ENCODE results near the gene PIH1D2. TPM values are rescaled to one million over a fixed set of nuclear protein-coding genes. Genes with fewer than 3 reads are reported as not detected.

PIH1D2 gene
- total RNA-seq, 4 donors from 2014 or later: 0.29 to 5.5 (median 1.6) TPM

DNA sequence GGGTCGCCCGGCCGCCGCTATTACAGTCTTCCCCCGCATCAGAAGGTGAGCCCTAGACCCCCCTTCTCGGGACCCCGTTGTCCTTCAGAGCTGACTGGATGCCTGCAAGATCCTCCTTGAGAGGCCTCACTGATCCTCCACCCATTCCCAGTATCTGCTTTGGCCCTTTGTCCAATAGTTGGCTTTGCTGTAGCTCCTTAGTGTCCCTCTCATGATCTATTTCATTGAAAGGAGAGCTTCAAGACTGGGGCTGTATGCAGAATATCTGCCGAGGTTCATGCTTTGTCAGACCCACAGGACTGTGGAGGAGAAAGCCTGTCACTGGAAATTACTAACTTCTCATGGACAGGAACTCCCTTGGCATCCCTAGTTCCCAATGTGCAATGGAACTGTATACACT, 48.1 kb downstream of the PIH1D2 start:
- H3K4me3 ChIP-seq: peak overlapping the region; percentile 72 to 73
- H3K4me1 ChIP-seq: no peaks in the 10 kb centered on the region
- DNase-seq: no peak
- no peaks in the 10 kb centered on the region for H3K27me3 ChIP-seq
- no peaks in the 10 kb centered on the region for H3K9me3 ChIP-seq
- intact Hi-C loops (cut with DNase I; ENCODE audit: low total_unique reads): no loop called here
- TF ChIP-seq, protein P1, sequence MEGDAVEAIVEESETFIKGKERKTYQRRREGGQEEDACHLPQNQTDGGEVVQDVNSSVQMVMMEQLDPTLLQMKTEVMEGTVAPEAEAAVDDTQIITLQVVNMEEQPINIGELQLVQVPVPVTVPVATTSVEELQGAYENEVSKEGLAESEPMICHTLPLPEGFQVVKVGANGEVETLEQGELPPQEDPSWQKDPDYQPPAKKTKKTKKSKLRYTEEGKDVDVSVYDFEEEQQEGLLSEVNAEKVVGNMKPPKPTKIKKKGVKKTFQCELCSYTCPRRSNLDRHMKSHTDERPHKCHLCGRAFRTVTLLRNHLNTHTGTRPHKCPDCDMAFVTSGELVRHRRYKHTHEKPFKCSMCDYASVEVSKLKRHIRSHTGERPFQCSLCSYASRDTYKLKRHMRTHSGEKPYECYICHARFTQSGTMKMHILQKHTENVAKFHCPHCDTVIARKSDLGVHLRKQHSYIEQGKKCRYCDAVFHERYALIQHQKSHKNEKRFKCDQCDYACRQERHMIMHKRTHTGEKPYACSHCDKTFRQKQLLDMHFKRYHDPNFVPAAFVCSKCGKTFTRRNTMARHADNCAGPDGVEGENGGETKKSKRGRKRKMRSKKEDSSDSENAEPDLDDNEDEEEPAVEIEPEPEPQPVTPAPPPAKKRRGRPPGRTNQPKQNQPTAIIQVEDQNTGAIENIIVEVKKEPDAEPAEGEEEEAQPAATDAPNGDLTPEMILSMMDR (IDR thresholded peaks at IDR 0.05): no peak
- no peak for TF ChIP-seq POLR2A (IDR thresholded peaks at IDR 0.05)
- H3K36me3 ChIP-seq: no peaks in the 10 kb centered on the region
- peak overlapping the region; percentile 84 to 85 for H3K27ac ChIP-seq

DNA sequence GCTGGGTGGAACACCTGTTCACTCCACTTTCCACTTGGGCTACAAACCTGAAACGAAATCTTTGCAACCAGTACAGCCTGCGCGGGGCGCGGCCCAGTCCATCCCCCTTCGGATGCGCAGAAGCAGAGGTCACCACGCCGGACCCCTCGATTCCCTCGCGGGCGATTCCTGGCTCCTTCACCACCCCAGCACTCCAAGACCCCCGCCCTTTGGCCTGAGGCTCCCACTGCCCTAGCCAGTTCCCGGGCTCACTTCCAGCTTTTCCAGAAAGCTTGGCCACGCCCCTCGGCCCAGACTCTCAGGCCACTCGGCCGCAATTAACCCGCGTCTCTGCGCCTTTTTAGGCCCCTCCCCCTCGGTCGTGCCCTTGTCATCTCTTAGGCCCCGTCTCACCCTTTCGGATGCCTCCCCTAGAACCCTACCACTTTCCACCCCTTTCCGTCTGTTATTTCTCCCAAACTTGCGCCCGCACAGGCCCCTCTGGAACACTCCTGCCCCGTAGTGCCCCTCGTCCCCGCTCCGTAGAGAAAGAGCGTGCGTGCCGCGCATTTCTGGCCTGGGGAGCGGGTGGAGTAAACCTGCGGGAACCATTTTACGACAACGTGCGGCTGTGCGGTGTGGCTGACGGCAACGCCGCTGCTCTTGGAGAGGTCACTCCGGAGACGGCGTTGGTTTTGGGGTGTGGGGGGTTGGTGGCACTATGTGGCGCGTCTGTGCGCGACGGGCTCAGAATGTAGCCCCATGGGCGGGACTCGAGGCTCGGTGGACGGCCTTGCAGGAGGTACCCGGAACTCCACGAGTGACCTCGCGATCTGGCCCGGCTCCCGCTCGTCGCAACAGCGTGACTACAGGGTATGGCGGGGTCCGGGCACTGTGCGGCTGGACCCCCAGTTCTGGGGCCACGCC, 48.8 kb downstream of the PIH1D2 start, which contains the start of gene DLAT:
Gene DLAT, plus strand, starts transcription at position 636 of the 906 bp plus-strand sequence. Its CDS starts 65 bp downstream, at position 701.
- no peaks in the 10 kb centered on the region for H3K9me3 ChIP-seq
- peak within 1 kb of the TSS; percentile 72 to 73 for H3K4me3 ChIP-seq
- peak within 1 kb of the TSS; percentile 84 to 85 for H3K27ac ChIP-seq
- no peaks in the 10 kb centered on the region for H3K4me1 ChIP-seq
- no peaks in the 10 kb centered on the region for H3K27me3 ChIP-seq
- peak; percentile 75 to 83 for DNase-seq
- intact Hi-C loops (cut with DNase I; ENCODE audit: low total_unique reads): no loop called here
- H3K36me3 ChIP-seq: no peaks in the 10 kb centered on the region
- TF ChIP-seq, protein P1 (IDR thresholded peaks at IDR 0.05): no peak
- TF ChIP-seq POLR2A (IDR thresholded peaks at IDR 0.05): peak in 1 of 2 donors; percentile 35

DNA sequence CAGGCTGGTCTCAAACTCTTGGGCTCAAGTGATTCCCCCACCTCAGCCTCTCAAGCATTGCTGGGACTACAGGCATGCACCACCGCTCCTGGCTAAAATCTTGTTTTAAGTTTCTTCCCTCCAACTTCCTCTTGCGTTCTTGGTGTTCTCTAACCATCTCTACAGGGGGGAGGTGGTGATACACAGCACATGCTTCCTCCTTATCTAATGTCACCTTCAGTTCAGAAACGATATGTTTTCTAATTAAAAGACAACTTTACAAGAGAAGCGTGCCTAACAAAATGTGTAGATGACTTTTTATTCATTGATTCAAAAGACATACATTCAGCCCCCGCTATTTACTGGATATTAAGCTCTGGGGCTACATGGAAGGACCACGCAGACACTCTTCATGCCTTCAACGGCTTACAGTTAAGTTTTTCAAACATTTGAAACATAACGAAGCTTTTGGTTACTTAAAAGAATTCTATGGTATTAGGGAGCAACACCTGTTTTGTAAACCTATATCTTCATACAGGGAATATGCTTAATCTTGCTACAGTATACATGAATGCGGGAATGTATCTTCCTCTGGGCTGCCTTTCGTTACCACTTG, 49.5 kb downstream of the PIH1D2 start:
- TF ChIP-seq POLR2A (IDR thresholded peaks at IDR 0.05): no peak
- TF ChIP-seq, protein P1 (IDR thresholded peaks at IDR 0.05): no peak
- H3K36me3 ChIP-seq: no peaks in the 10 kb centered on the region
- no peak for DNase-seq
- H3K27ac ChIP-seq: peak overlapping the region; percentile 84 to 85
- H3K27me3 ChIP-seq: no peaks in the 10 kb centered on the region
- intact Hi-C loops (cut with DNase I; ENCODE audit: low total_unique reads): no loop called here
- peak overlapping the region; percentile 72 to 73 for H3K4me3 ChIP-seq
- H3K4me1 ChIP-seq: no peaks in the 10 kb centered on the region
- no peaks in the 10 kb centered on the region for H3K9me3 ChIP-seq

DNA sequence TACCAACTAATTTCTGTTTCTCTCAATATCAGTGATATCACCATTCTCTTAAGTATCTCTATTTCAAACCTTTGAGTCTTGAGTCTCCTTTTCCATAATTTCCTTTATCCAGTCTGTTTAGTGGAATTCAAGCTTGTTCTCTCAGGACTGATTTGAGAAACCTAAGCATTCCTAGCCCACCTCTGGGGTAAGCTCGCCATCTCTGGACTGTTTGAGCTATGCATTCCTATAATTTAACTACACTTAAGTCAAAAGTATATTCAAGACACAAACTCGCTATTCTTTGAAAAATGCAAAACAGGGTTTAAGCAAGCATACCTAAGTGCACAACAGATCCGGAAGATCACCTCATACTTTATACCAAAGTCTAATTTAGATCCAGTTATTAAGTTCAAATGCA, 50.7 kb downstream of the PIH1D2 start:
- no peak overlapping the region for H3K27ac ChIP-seq
- no peaks in the 10 kb centered on the region for H3K36me3 ChIP-seq
- H3K4me3 ChIP-seq: no peak overlapping the region
- TF ChIP-seq, protein P1 (IDR thresholded peaks at IDR 0.05): no peak
- TF ChIP-seq POLR2A (IDR thresholded peaks at IDR 0.05): no peak
- H3K4me1 ChIP-seq: no peaks in the 10 kb centered on the region
- no peaks in the 10 kb centered on the region for H3K9me3 ChIP-seq
- H3K27me3 ChIP-seq: no peaks in the 10 kb centered on the region
- DNase-seq: no peak
- intact Hi-C loops (cut with DNase I; ENCODE audit: low total_unique reads): no loop called here

DNA sequence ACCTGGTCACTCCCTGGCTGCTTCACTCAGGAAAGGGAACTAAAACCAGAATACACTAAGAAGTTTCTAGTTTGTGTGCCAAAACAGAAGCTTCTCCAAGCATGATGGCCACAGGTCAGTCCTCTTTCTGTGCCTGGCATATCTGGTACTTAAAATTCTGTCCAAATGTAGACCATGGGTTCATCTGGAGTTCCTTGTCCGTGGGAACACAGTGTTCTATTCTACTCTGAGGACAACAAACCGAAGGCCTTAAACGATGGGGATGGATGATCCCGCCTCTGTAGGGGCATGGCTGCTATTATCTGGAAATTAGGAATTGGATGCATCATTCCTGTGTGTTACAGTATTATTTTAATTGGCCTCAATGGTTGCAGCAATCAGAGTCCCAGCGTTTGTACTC, 54.8 kb downstream of the PIH1D2 start:
- Histone ChIP-seq H3K36me3 (no peaks in the 10 kb centered on the region), H3K4me1 (no peaks in the 10 kb centered on the region), H3K4me3 (no peak overlapping the region), H3K27me3 (no peaks in the 10 kb centered on the region), H3K9me3 (no peaks in the 10 kb centered on the region), H3K27ac (no peak overlapping the region)
- DNase-seq: no peak
- intact Hi-C loops (cut with DNase I; ENCODE audit: low total_unique reads): no loop called here
- TF ChIP-seq, protein P1 (IDR thresholded peaks at IDR 0.05): no peak
- TF ChIP-seq POLR2A (IDR thresholded peaks at IDR 0.05): no peak

All from uterus (tissue), 4 donors.